Measurements from ENCODE around the gene CYP21A2.
"Not testable (repeated sequence)": the region's sequence is repeated elsewhere in the genome, so short reads cannot be mapped to it uniquely, and the experiment has no call there.

CYP21A2 gene

DNA sequence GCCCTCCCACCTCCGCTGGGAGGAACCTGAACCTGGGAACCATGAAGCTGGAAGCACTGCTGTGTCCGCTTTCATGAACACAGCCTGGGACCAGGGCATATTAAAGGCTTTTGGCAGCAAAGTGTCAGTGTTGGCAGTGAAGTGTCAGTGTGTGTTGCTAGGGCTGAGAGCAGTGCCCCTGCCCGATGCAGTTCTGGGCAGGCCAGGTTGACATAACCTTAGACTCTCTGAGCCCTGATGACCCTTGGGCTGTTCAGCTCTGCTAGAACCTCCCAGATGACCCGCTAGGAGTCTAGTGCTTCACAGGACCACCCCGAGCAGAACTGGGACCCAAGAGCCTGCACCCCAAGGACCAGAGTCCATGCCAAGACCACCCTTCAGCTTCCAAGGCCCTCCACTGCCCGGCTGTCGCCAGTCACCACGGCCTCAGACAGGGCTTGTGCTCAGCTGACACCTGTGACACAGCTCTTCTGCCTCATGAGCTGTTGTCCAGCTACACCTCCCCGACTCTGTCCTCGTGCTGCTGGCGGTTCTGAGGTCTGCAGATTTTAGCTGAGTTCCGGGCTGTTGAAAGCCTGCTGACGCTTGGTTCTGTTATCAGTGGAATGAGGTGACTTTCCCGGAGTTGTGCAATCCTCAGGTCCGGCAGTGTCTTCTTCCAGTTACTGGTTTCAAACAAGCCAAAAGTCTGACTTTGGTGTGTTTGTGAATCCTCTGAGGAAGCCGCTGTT lies 2.8 kb upstream of the CYP21A2 start:
- not testable (repeated sequence) for DNase-seq

DNA sequence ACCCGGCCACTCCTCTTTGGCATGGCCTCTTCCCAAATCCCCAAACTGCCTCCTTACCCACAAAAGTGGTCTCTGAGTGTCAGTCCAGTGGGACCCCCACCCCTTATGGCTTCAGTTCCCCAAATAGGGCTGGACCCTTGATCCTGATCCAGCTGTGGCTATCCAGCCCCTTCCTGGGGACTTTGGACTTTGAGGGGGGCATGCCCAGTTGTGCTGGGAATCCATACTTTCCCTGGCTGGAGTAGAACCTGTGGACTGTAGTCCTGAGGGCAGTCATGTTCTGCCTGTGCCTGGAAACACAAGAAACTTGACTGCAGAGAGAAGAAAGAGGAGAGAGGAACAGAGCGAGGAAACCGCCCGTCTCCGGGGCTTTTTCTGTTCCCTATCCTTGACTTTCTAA lies 1.1 kb upstream of the CYP21A2 start:
- not testable (repeated sequence) for DNase-seq

DNA sequence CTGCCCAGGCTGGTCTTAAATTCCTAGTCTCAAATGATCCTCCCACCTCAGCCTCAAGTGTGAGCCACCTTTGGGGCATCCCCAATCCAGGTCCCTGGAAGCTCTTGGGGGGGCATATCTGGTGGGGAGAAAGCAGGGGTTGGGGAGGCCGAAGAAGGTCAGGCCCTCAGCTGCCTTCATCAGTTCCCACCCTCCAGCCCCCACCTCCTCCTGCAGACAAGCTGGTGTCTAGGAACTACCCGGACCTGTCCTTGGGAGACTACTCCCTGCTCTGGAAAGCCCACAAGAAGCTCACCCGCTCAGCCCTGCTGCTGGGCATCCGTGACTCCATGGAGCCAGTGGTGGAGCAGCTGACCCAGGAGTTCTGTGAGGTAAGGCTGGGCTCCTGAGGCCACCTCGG lies 663 bp downstream of the CYP21A2 start:
- not testable (repeated sequence) for DNase-seq

DNA sequence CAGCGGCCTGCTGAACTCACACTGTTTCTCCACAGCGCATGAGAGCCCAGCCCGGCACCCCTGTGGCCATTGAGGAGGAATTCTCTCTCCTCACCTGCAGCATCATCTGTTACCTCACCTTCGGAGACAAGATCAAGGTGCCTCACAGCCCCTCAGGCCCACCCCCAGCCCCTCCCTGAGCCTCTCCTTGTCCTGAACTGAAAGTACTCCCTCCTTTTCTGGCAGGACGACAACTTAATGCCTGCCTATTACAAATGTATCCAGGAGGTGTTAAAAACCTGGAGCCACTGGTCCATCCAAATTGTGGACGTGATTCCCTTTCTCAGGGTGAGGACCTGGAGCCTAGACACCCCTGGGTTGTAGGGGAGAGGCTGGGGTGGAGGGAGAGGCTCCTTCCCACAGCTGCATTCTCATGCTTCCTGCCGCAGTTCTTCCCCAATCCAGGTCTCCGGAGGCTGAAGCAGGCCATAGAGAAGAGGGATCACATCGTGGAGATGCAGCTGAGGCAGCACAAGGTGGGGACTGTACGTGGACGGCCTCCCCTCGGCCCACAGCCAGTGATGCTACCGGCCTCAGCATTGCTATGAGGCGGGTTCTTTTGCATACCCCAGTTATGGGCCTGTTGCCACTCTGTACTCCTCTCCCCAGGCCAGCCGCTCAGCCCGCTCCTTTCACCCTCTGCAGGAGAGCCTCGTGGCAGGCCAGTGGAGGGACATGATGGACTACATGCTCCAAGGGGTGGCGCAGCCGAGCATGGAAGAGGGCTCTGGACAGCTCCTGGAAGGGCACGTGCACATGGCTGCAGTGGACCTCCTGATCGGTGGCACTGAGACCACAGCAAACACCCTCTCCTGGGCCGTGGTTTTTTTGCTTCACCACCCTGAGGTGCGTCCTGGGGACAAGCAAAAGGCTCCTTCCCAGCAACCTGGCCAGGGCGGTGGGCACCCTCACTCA lies 1.4 kb downstream of the CYP21A2 start:
- not testable (repeated sequence) for DNase-seq

DNA sequence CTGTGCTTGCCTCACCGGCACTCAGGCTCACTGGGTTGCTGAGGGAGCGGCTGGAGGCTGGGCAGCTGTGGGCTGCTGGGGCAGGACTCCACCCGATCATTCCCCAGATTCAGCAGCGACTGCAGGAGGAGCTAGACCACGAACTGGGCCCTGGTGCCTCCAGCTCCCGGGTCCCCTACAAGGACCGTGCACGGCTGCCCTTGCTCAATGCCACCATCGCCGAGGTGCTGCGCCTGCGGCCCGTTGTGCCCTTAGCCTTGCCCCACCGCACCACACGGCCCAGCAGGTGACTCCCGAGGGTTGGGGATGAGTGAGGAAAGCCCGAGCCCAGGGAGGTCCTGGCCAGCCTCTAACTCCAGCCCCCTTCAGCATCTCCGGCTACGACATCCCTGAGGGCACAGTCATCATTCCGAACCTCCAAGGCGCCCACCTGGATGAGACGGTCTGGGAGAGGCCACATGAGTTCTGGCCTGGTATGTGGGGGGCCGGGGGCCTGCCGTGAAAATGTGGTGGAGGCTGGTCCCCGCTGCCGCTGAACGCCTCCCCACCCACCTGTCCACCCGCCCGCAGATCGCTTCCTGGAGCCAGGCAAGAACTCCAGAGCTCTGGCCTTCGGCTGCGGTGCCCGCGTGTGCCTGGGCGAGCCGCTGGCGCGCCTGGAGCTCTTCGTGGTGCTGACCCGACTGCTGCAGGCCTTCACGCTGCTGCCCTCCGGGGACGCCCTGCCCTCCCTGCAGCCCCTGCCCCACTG lies 2.3 kb downstream of the CYP21A2 start:
- DNase-seq = not testable (repeated sequence)

DNA sequence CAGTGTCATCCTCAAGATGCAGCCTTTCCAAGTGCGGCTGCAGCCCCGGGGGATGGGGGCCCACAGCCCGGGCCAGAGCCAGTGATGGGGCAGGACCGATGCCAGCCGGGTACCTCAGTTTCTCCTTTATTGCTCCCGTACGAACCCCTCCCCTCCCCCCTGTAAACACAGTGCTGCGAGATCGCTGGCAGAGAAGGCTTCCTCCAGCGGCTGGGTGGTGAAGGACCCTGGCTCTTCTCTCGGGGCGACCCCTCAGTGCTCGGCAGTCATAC lies 2.8 kb downstream of the CYP21A2 start:
- DNase-seq = not testable (repeated sequence)

DNA sequence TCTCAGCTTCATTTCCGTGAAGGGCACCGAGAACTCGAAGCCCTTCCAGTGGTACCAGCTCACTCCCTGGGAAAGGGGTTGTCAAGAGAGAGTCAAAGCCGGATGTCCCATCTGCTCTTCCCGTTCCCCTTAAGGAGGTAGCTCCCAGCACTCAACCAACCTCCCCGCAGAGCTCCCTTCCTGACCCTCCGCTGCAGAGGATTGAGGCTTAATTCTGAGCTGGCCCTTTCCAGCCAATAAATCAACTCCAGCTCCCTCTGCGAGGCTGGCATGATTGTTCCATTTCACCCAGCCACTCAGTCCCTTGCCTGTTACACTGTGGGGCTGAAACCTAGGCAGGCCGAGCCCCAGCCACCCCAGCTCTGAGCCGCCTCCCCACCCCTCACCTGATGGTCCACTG lies 3.2 kb downstream of the CYP21A2 start:
- DNase-seq = not testable (repeated sequence)

DNA sequence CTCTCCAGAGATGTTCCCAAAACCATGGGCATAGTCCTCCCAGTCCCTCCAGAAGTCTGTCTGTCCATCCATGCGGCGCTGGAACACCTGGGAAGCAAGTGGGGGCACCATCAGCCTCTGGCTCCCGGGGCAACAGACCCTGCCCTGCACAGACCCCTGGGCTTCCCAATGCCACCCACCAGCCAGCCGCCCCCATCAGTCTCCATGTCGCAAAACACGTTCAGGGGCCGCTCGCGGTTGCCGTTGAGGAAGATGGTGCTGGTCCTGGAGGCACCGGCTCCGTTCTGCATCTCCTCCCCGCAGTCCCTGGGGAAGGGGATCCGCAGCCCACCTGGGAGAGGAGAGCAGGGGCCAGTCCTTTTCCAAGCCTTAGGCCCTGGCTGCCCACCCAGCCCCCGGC lies 4.1 kb downstream of the CYP21A2 start:
- not testable (repeated sequence) for DNase-seq

DNA sequence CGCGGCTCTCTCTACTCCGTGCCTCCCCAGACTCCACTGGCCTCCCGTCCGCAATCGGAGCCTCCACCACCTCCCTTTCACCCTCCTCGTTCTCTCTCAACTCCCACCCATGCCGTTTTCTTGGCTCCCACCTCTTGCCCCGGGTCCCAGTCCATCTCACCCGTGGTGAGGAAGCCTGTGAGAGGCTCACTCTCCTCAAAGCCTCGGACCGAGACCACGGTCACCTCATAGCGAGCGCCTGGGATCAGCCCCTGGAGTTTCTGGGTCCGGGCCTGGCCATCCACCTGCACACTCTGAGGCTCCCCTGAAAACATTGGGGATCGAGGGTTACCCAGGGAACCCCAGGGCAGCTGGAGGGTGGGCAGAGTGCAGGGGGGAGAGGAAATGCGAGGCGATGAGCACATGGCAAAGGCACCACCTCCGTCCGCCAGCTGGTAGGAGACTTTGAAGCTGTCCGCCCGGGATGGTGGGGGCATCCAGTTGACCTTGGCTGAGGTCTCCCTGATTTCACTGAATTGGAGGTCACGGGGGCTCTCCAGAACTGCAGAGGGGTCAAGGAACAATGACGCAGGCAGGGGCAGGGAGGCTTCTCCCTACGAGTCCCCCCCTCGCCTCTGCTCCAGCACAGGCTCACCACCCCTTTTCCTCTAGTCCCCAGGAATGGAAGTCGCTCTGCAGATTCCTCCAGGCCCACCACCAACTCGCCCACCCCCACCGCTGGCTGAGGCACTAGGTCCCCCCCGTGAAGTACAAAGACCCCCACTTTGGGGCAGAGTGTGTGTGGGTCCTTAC lies 5.6 kb downstream of the CYP21A2 start:
- DNase-seq = not testable (repeated sequence)

DNA sequence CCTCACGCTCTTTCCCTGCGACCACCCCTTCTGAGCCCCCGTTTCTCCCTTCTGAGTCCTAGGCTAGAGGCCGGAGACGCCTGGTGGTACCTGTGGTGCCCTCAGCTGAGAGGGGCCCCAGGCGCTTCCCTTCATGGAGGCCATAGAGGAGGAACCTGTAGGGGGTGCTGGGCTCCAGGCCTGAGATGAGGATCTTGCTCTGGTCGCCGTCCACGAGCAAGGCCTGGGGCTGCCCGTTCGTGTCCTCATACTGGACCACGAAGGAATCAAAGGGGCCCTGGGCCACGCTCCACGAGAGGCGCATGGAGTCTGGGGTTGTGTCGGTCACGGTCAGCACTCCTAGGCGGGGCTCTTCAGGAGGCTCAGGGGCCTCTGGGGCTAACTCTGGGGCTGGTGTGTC lies 6.7 kb downstream of the CYP21A2 start:
- DNase-seq = not testable (repeated sequence)

DNA sequence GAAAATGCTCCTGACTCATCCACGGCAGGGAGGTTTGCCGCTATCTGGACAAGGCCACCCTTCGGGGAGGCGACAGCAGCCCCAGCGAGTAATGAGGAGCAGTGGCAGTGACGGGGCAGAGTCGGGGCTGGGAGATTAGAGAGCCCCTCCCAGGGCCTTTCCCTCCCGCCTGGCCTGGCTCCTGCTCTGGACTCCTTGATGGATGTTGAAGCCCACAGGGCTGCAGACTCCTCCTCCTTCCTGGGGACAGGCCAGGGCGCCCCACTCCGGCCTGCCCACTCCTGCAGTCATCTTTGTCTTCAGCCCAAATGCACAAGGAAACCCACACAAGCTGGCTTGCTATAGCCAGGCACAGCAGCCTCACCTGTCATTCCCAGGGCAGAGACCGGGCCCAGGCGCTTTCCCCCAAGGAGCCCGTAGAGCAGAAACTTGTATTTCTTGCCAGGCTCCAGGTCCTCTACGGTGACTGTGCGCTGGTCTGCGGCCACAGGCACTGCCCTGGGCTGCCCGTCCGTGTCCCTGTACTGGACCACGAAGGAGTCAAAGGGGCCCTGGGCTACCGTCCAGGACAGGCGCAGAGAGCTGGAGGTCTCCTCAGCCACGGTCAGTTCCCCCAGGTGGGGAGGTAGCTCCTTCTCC lies 7.7 kb downstream of the CYP21A2 start:
- DNase-seq = no peak

DNA sequence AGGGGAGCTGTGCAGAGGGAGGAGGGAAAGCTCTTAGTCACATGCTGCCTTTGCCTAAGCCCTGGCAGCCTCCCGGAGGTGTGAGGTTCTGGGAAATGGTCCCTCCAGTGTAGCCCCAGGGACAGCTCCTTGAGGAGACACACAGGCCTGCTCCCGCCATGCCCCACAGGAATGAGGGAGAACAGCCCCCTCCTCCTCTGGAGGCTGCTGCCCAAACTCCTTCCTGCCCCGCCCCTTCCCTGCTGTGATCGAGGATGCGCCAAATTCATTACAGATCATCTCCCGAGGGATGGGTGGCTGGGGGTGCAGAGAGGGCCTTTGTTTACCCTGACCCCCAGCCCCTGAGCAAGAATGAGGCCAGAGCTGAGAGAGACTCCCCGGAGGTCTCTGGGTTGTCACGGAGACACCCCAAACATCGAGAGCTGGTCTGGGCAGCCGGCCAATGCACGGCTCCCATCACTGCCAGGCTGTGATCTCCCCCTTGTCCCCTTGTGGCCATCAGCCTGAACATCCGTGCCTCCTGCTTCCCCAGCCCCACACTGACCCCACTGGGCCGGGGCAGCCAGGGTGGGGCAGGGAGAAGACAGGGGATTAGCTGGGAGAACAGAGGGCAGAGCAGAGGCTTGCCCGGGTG lies 8.4 kb downstream of the CYP21A2 start:
- no peak for DNase-seq

DNA sequence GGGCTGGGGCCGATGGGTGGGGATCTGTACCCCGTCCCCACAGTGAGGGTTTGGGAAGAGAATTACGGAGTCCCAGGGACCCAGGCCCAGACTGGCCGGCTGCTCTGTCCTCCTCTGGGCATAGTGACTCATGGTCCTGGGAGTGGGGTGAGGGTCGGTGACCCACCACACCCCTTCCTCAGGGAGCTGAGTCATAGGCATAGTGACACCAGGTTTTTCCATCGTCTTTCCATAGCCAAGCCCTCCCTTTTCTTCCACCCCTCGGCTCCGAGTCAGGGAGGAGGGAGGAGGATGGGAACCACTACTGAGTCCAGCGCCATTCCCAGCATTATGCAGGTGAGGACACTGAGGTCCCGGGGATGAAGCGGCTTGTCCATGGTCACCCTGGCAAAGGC lies 8.9 kb downstream of the CYP21A2 start:
- no peak for DNase-seq

DNA sequence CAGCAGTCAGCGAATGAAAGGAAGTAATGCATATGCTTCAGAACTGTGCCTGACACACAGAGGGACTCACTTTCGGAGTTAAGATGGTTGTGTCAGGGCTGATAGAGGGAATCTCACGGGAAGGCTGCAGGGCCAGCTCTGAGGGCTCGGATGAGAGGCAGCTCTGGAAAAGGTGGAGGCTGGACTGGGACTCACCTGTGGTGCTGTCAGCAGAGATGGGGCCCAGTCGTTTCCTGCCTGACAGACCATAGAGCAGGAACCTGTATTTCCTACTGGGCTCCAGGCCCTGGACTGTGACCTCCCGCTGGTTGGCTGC lies 9.3 kb downstream of the CYP21A2 start:
- no peak for DNase-seq

DNA sequence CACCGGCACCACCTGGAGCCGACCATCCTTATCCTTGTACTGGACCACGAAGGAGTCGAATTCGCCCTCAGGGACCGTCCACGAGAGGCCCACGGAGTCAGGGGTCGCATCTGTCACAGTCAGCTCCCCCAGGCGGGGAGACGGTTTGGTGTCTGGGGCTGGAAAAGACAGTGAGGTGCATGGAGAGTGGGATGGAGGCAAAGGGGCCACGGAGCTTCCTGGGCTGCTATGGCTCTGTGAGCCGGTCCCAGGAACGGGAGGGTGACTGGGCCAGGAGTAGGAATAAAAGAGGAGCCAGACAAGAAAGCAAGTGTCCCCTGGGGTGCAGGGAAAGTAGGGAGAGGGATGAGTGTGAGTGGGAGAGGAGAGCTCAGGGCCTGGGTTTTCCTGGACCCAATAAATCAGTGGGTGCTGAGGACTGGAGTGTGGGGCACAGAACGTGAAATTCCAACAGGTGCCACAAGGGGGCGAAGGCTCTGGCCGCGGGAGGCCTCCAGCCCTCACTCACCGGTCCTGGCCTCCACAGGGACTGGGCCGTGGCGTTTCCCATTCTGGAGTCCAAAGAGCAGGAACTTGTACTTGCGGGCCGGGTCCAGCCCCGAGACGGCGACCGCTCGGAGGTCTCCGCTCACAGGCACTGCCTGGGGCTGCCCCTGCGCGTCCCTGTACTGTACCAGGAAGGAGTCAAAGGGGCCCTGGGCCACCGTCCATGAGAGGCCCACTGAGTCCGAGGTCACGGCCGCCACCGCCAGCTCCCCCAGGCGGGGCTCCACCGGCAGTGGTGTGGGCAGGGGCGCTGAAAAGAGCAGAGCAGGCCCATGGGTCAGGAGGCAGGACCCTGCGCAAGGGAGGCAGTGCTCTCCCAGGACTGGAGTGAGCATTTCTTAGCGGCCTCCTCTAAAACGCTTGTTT lies 9.9 kb downstream of the CYP21A2 start:
- no peak for DNase-seq

DNA sequence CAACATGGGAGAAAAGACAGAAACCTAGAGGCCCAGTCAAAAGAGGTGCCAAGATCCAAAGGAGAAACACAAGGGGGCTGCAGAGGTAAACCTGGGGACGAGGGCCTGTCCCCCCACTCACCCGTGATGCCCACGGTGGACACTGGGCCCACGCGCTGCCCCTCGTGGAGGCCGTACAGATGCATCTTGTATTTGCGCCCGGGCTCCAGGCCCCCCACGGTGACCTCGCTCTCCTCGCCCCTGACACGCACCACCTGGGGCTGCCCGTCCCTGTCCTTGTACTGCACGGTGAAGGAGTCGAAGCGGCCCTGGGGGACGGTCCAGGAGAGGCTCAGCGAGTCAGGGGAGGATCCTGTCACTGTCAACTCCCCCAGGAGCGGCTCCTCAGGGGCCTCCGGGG lies 10.9 kb downstream of the CYP21A2 start:
- DNase-seq = not testable (repeated sequence)

DNA sequence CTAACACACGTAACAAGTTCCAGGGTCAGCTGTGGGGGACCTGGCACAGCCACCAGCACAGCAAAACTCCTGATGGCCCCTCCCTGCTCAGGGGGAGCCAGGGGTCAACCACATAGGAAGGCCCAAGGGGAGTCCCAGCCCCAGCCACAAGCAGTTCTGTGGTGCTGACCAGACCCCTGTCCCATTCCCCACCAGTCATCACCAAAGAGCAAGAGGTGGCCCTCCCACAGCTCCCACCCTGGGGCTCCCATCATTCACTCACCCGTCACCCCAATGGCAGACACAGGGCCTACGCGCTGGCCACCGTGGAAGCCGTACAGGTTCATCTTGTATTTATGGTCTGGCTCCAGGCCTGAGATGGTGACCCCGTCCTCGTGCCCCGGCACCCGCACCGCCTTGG lies 11.5 kb downstream of the CYP21A2 start:
- DNase-seq = not testable (repeated sequence)

DNA sequence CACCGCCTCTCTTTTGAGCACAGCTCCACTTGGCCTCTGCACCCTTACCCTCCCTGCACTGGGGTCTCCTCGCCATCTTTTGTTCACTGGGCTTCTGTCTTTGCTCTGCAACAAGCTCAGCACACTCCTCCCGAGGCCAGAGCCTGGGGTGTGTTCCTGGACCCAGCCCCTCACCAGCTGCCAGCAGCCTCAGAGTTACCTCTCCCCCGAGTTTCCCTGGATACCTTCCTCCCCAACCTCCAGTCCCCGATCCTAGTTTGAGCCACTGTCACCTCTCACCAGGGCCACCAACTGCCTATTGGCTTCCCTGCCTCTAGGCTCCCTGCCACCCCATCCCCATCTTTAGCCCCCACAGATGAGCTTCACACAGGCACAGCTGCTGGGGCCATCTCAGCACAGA lies 12.3 kb downstream of the CYP21A2 start:
- no peak for DNase-seq

DNA sequence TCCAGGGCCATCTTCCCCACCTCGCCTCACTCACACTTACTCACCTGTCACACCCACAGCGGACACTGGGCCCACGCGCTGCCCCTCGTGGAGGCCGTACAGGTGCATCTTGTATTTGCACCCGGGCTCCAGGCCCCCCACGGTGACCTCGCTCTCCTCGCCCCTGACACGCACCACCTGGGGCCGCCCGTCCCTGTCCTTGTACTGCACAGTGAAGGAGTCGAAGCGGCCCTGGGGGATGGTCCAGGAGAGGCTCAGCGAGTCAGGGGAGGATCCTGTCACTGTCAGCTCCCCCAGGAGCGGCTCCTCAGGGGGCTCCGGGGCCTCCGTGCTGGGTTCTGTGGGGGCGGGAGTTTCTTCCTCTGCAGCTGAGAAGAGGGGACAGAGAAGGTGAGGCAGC lies 14.4 kb downstream of the CYP21A2 start:
- not testable (repeated sequence) for DNase-seq

DNA sequence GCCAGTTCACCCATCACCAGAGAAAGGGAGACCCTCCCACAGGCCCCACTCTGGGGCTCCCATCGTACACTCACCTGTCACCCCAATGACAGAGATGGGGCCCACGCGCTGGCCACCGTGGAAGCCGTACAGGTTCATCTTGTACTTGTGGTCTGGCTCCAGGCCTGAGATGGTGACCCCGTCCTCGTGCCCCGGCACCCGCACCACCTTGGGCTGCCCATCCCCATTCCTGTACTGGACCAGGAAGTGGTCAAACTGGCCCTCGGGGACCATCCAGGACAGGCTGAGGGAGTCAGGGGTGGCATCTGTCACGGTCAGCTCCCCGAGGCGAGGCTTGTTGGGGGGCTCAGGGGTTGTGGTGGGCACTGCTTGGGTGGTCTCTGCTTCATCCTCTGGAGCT lies 15.1 kb downstream of the CYP21A2 start:
- DNase-seq = not testable (repeated sequence)

DNA sequence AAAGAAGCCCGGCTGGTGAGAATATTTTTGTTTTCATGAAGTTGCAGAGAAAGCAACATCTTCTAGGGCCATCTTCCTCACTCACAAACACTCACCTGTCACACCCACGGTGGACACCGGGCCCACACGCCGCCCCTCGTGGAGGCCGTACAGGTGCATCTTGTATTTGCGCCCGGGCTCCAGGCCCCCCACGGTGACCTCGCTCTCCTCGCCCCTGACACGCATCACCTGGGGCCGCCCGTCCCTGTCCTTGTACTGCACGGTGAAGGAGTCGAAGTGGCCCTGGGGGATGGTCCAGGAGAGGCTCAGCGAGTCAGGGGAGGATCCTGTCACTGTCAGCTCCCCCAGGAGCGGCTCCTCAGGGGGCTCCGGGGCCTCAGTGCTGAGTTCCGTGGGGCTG lies 17.5 kb downstream of the CYP21A2 start:
- not testable (repeated sequence) for DNase-seq
